Right lobe of liver (tissue), 6 donors: Measurements from ENCODE around the gene TTLL4. TPM values are rescaled to one million over a fixed set of nuclear protein-coding genes. Genes with fewer than 3 reads are reported as not detected.
A peak's percentile ranks its signal among the peaks of the same experiment; 100 is the strongest.

Experiments
- ATAC-seq, 4 donors: fragments of 200-7000 bp; cut with Tn5 transposase; one replicate each; pipeline ENCODE4 v1.9.1; 2020; ENCODE audit warnings: mild to moderate bottlenecking in 4 of 4, moderate library complexity in 4 of 4
- DNase-seq, 3 donors: peaks; one replicate each; pipeline ENCODE4 v3.0.0-alpha.2; 2020
- H3K27ac ChIP-seq, 3 donors: fragments of 200-600 bp; one replicate each; pipeline ENCODE4 v1.8.0; 2022
- H3K27me3 ChIP-seq, 2 donors: fragments of 200-600 bp; one replicate each; pipeline ENCODE4 v1.8.0; 2022
- H3K36me3 ChIP-seq, 4 donors: fragments of 200-600 bp; sonication (generic) in 1 of 4; one replicate each; pipeline versions ENCODE4 v1.5.1 to v1.8.0; 2017 to 2022; ENCODE audit warnings: control low read depth in 1 of 4
- H3K4me1 ChIP-seq, 4 donors: fragments of 200-600 bp; sonication (generic) in 1 of 4; one replicate each; pipeline versions ENCODE4 v1.5.1 to v1.8.0; 2017 to 2022; ENCODE audit warnings: control low read depth in 1 of 4
- H3K4me3 ChIP-seq, 3 donors: fragments of 200-600 bp; one replicate each; pipeline ENCODE4 v1.8.0; 2022
- H3K9me3 ChIP-seq, 4 donors: fragments of 200-600 bp; sonication (generic) in 1 of 4; one replicate each; pipeline versions ENCODE4 v1.5.1 to v1.8.0; 2017 to 2022; ENCODE audit warnings: control low read depth in 1 of 4
- CTCF ChIP-seq, 4 donors: fragments of 200-600 bp in 3 of 4; fragments of 450-650 bp in 1 of 4; IDR thresholded peaks; one replicate each; pipeline versions ENCODE4 v1.5.1 to v1.8.0; 2016 to 2022; ENCODE audit warnings: antibody characterized with exemption in 4 of 4, mild to moderate bottlenecking in 2 of 4
- POLR2A ChIP-seq: fragments of 450-650 bp; IDR thresholded peaks from one replicate; pipeline ENCODE4 v1.6.1; 2017; ENCODE audit warnings: antibody characterized with exemption, mild to moderate bottlenecking
- WGBS: methylation state at CpG from one replicate; pipeline ENCODE4 v1.1.6; 2018; ENCODE audit warnings: low coverage, low lambda C conversion rate; ENCODE audit not compliant: insufficient coverage; ENCODE audit errors: missing lambda C conversion rate; 5-methylcytosine and 5-hydroxymethylcytosine counted together
- intact Hi-C, 2 donors: fragments of 100-400 bp; cut with DNase I; formaldehyde crosslinking; loops; one replicate each; pipeline versions ENCODE4 v1.11.2 to v1.14.1; 2022
- total RNA-seq, 6 experiments: library from RNA; depleted of rRNA in 2 of 6; stranded (reverse); fragments of >200 nt in 2 of 6; fragmentation: NEBNext Ultra II Directional in 3 of 6; extraction: Animal tissue kit (Norgen Biotek cat#: 25700) in 3 of 6; gene quantifications; one replicate each; pipeline versions ENCODE4 v1.1.0 to v1.2.4, GENCODE V29; 2016 to 2023
- donor health status: DM: no; HTN: yes; CAD: no.
- donor health status: DM: no; HTN: no; CAD: no.
- donor health status: DM: no; HTN: no; CAD: no.
- donor health status: DM: no; HTN: yes; CAD: no.
- donor health status: DM: no; HTN: yes; CAD: no.

The TTLL4 gene
- total RNA-seq, 6 experiments from 2014 or later, result 8.2 to 14.8 (median 11.6) TPM

GRCh38 chr2:218663901-218664300 lies 46.7 kb upstream of the TTLL4 start:
- H3K4me3 ChIP-seq, result no peak overlapping the region
- H3K4me1 ChIP-seq, result peaks cover 0 to 7% (median 3%) of the 10 kb centered on the region in 4 donors
- no peaks in the 10 kb centered on the region for H3K27me3 ChIP-seq
- no peak overlapping the region for H3K27ac ChIP-seq
- no peaks in the 10 kb centered on the region for H3K9me3 ChIP-seq
- ATAC-seq (no peak), DNase-seq (no peak)
- TF ChIP-seq POLR2A (no peak), CTCF (IDR thresholded peaks at IDR 0.05) (no peak)
- intact Hi-C loops, result no loop called here
- peaks cover 0 to 56% (median 24%) of the 10 kb centered on the region in 4 donors for H3K36me3 ChIP-seq
- WGBS, result 90% methylated on average over 2 of the region's 15 CpGs

- Histone ChIP-seq H3K27me3 (no peaks in the 10 kb centered on the region), H3K36me3 (peaks cover 0 to 56% (median 24%) of the 10 kb centered on the region in 4 donors), H3K4me1 (peaks cover 0 to 7% (median 3%) of the 10 kb centered on the region in 4 donors), H3K9me3 (no peaks in the 10 kb centered on the region), H3K4me3 (no peak overlapping the region), H3K27ac (no peak overlapping the region)
- intact Hi-C loops, result no loop called here
- DNase-seq (no peak), ATAC-seq (no peak)
- WGBS, result 95% methylated on average over 4 of the region's 7 CpGs
- TF ChIP-seq CTCF (IDR thresholded peaks at IDR 0.05), result no peak
- no peak for TF ChIP-seq POLR2A
Measured at GRCh38 chr2:218664653-218665052, 46.0 kb upstream of the TTLL4 start.

- ATAC-seq, result no peak
- 45% methylated on average over 12 of the region's 12 CpGs for WGBS
- H3K27me3 ChIP-seq, result no peaks in the 10 kb centered on the region
- H3K27ac ChIP-seq, result peak overlapping the region in 1 of 3 donors; percentile 30
- H3K4me3 ChIP-seq, result peak overlapping the region; percentile 58 to 90 (median 75)
- intact Hi-C loops, result no loop called here
- H3K9me3 ChIP-seq, result no peaks in the 10 kb centered on the region
- TF ChIP-seq POLR2A (no peak), CTCF (IDR thresholded peaks at IDR 0.05) (no peak)
- H3K36me3 ChIP-seq, result peaks cover 0 to 22% (median 11%) of the 10 kb centered on the region in 4 donors
- no peak for DNase-seq
- peaks cover 0 to 15% (median 4%) of the 10 kb centered on the region in 4 donors for H3K4me1 ChIP-seq
Measured at GRCh38 chr2:218671097-218671653, 39.5 kb upstream of the TTLL4 start.

- H3K4me3 ChIP-seq, result peak within 1 kb of the TSS; percentile 58 to 90 (median 75)
- intact Hi-C loops, result no loop called here
- DNase-seq (peak; percentile 84 to 90 (median 89)), ATAC-seq (peak; percentile 97 to 99 (median 99))
- peaks cover 0 to 15% (median 4%) of the 10 kb centered on the region in 4 donors for H3K4me1 ChIP-seq
- no peaks in the 10 kb centered on the region for H3K9me3 ChIP-seq
- peak within 1 kb of the TSS; percentile 16 to 55 (median 30) for H3K27ac ChIP-seq
- under 1% methylated on average over 35 of the region's 49 CpGs for WGBS
- TF ChIP-seq POLR2A (peak; percentile 52), CTCF (IDR thresholded peaks at IDR 0.05) (no peak)
- H3K27me3 ChIP-seq, result no peaks in the 10 kb centered on the region
- H3K36me3 ChIP-seq, result peaks cover 0 to 17% (median 8%) of the 10 kb centered on the region in 4 donors
Measured at GRCh38 chr2:218671654-218672566, 38.7 kb upstream of the TTLL4 start, which contains the start of the genes RNF25 and STK36. Gene RNF25 (minus strand): TSS chr2:218672002. CDS start chr2:218671970, 32 bp downstream. Gene STK36 (plus strand): TSS chr2:218672086. CDS start chr2:218672830, 744 bp downstream.
